Mesenchymal stem cell (in vitro differentiated cells and primary cell): ENCODE data around the gene STAM.

Source experiments
- DNase-seq: peaks from one replicate; pipeline ENCODE4 v3.0.0-alpha.2; 2013
- H2AFZ ChIP-seq: one replicate; pipeline ENCODE4 v1.6.1; 2013; ENCODE audit warnings: low read depth, mild to moderate bottlenecking, control low read depth, inconsistent platforms, low read length, moderate library complexity
- H2AK5ac ChIP-seq: 2 replicates; pipeline ENCODE4 v1.6.1; 2013; ENCODE audit warnings: low read length, moderate library complexity, mild to moderate bottlenecking, inconsistent platforms; ENCODE audit not compliant: severe bottlenecking
- H2BK120ac ChIP-seq: one replicate; pipeline ENCODE4 v1.6.1; 2013; ENCODE audit warnings: low read depth, mild to moderate bottlenecking, inconsistent platforms, low read length, moderate library complexity
- H2BK12ac ChIP-seq, 2 experiments: one replicate each; pipeline ENCODE4 v1.6.1; 2013; ENCODE audit warnings: inconsistent platforms in 2 of 2, low read length in 2 of 2, mild to moderate bottlenecking in 2 of 2, moderate library complexity in 2 of 2, control low read depth in 1 of 2
- H2BK15ac ChIP-seq: one replicate; pipeline ENCODE4 v1.6.1; 2013; ENCODE audit warnings: mild to moderate bottlenecking, low read depth, inconsistent platforms; ENCODE audit not compliant: poor library complexity, severe bottlenecking
- H2BK5ac ChIP-seq: 2 replicates; pipeline ENCODE4 v1.6.1; 2013; ENCODE audit warnings: low read depth, mild to moderate bottlenecking, low read length, control low read depth, inconsistent platforms; ENCODE audit not compliant: poor library complexity, severe bottlenecking
- H3K14ac ChIP-seq, 2 experiments: one replicate each; pipeline ENCODE4 v1.6.1; 2013; ENCODE audit warnings: inconsistent platforms in 2 of 2, low read length in 2 of 2, control low read depth in 1 of 2, mild to moderate bottlenecking in 1 of 2, moderate library complexity in 1 of 2
- H3K18ac ChIP-seq, 2 experiments: one replicate each; pipeline ENCODE4 v1.6.1; 2013; ENCODE audit warnings: inconsistent platforms in 2 of 2, low read length in 2 of 2, control low read depth in 1 of 2, low read depth in 1 of 2, mild to moderate bottlenecking in 1 of 2
- H3K23ac ChIP-seq, 2 experiments: one replicate each; pipeline ENCODE4 v1.6.1; 2013; ENCODE audit warnings: inconsistent platforms in 2 of 2, low read length in 2 of 2, mild to moderate bottlenecking in 2 of 2, moderate library complexity in 2 of 2, control low read depth in 1 of 2
- H3K27ac ChIP-seq: 2 replicates; pipeline ENCODE4 v1.5.1; 2013; ENCODE audit warnings: mild to moderate bottlenecking, moderate library complexity, low read length, control low read depth, inconsistent platforms; ENCODE audit not compliant: poor library complexity, severe bottlenecking
- H3K27me3 ChIP-seq, 2 experiments: 2 replicates each; pipeline versions ENCODE4 v1.6.1 to v1.7.0; 2013; ENCODE audit warnings: low read length in 2 of 2, mild to moderate bottlenecking in 2 of 2, moderate library complexity in 2 of 2, control low read depth in 1 of 2, inconsistent platforms in 1 of 2; ENCODE audit not compliant: control insufficient read depth in 1 of 2, insufficient read depth in 1 of 2
- H3K36me3 ChIP-seq, 2 experiments: 2 replicates each; pipeline versions ENCODE4 v1.6.1 to v1.7.0; 2013; ENCODE audit warnings: low read length in 2 of 2, control low read depth in 1 of 2, inconsistent platforms in 1 of 2, low read depth in 1 of 2, mild to moderate bottlenecking in 1 of 2; ENCODE audit not compliant: insufficient read depth in 2 of 2, control insufficient read depth in 1 of 2
- H3K4ac ChIP-seq, 2 experiments: one replicate each; pipeline ENCODE4 v1.6.1; 2013; ENCODE audit warnings: inconsistent platforms in 2 of 2, low read length in 2 of 2, mild to moderate bottlenecking in 2 of 2, moderate library complexity in 2 of 2, control low read depth in 1 of 2, low read depth in 1 of 2
- H3K4me1 ChIP-seq: 2 replicates; pipeline ENCODE4 v1.6.1; 2013; ENCODE audit warnings: low read depth, low read length, control low read depth; ENCODE audit not compliant: control insufficient read depth, insufficient read depth
- H3K4me2 ChIP-seq: 2 replicates; pipeline ENCODE4 v1.6.1; 2013; ENCODE audit warnings: low read length, mild to moderate bottlenecking, inconsistent platforms; ENCODE audit not compliant: poor library complexity, severe bottlenecking
- H3K4me3 ChIP-seq, 2 experiments: 2 replicates each; pipeline versions ENCODE4 v1.5.1 to v1.7.0; 2013; ENCODE audit warnings: low read length in 2 of 2, mild to moderate bottlenecking in 2 of 2, control low read depth in 1 of 2, low read depth in 1 of 2; ENCODE audit not compliant: insufficient read depth in 1 of 2
- H3K79me1 ChIP-seq: replicated peaks from 2 replicates; pipeline ENCODE4 v1.6.1; 2013; ENCODE audit warnings: mild to moderate bottlenecking, control low read depth, low read length, inconsistent platforms; ENCODE audit not compliant: poor library complexity, severe bottlenecking
- H3K9ac ChIP-seq: 2 replicates; pipeline ENCODE4 v1.7.0; 2013; ENCODE audit warnings: mild to moderate bottlenecking, low read length, moderate library complexity
- H3K9me3 ChIP-seq: 2 replicates; pipeline ENCODE4 v1.7.0; 2013; ENCODE audit warnings: mild to moderate bottlenecking, low read length; ENCODE audit not compliant: control insufficient read depth
- H4K8ac ChIP-seq: one replicate; pipeline ENCODE4 v1.6.1; 2013; ENCODE audit warnings: inconsistent platforms, mild to moderate bottlenecking, low read length, moderate library complexity
- H4K91ac ChIP-seq: one replicate; pipeline ENCODE4 v1.6.1; 2013; ENCODE audit warnings: mild to moderate bottlenecking, low read length, inconsistent platforms
- WGBS: methylation state at CpG from one replicate; pipeline ENCODE4 v1.1.7; 2013; ENCODE audit warnings: mixed read lengths; 5-methylcytosine and 5-hydroxymethylcytosine counted together

STAM gene

DNA sequence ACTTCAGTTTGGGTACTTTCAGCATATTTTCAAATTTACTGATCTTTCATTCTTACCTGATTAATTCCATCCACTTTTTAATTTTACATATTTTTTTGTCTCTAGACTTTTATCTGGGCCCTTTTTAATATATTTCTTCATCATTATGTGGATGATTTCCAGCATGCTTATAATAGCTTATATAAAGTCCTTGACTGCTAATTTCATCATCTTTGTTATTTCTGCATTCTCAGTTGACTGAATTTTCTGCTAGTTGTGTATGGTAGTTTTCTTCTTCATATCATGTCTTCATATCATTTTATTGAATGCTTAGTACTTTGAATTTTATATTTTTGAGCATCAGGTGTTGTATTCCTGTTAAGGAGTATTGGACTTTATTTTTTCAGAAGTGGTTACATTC, 39.6 kb downstream of the STAM start:
- H3K27ac ChIP-seq: no peak overlapping the region
- H2BK12ac ChIP-seq: no peak overlapping the region
- H2AK5ac ChIP-seq: no peak overlapping the region
- peaks cover 6% of the 10 kb centered on the region for H3K4me1 ChIP-seq
- no peak overlapping the region for H3K18ac ChIP-seq
- H3K4me2 ChIP-seq: no peak overlapping the region
- no peak overlapping the region for H3K4me3 ChIP-seq
- H2AFZ ChIP-seq: no peak overlapping the region
- H3K4ac ChIP-seq: no peak overlapping the region
- DNase-seq: no peak
- H4K8ac ChIP-seq: no peak overlapping the region
- H3K9ac ChIP-seq: no peak overlapping the region
- H4K91ac ChIP-seq: no peak overlapping the region
- no peaks in the 10 kb centered on the region for H3K27me3 ChIP-seq
- no peak overlapping the region for H2BK120ac ChIP-seq
- no peak overlapping the region for H2BK15ac ChIP-seq
- peaks cover 0 to 6% of the 10 kb centered on the region in 2 experiments for H3K36me3 ChIP-seq
- H3K79me1 ChIP-seq: peaks cover 13% of the 10 kb centered on the region
- H3K9me3 ChIP-seq: no peaks in the 10 kb centered on the region
- no peak overlapping the region for H3K14ac ChIP-seq
- peak overlapping the region; percentile 31 for H2BK5ac ChIP-seq
- H3K23ac ChIP-seq: no peak overlapping the region

DNA sequence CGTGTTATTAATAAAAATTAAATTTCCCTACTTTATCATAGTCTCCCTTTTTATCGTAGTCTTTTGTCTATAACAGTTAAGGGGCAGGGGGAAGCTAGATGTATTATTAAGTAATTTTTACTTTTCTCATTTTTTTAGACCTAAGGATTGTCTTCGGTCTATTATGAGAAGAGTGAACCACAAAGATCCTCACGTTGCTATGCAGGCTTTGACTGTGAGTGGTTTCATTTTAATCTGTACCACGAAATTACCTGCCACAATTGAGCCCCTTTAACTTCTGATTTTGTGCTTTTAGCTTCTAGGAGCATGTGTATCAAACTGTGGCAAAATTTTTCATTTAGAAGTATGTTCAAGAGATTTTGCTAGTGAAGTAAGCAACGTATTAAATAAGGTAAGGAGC, 40.6 kb downstream of the STAM start:
- Histone ChIP-seq H4K8ac (no peak overlapping the region), H2BK12ac (no peak overlapping the region), H3K9me3 (no peaks in the 10 kb centered on the region), H2AK5ac (no peak overlapping the region), H3K4me3 (no peak overlapping the region), H3K36me3 (peaks cover 0 to 14% of the 10 kb centered on the region in 2 experiments), H3K27ac (no peak overlapping the region), H3K4me1 (peaks cover 6% of the 10 kb centered on the region), H3K4me2 (no peak overlapping the region), H3K23ac (no peak overlapping the region), H3K79me1 (peaks cover 11% of the 10 kb centered on the region), H3K9ac (no peak overlapping the region), H3K14ac (no peak overlapping the region), H3K18ac (no peak overlapping the region), H3K27me3 (no peaks in the 10 kb centered on the region), H2BK120ac (no peak overlapping the region), H2BK5ac (no peak overlapping the region), H4K91ac (no peak overlapping the region), H2AFZ (no peak overlapping the region), H3K4ac (no peak overlapping the region), H2BK15ac (no peak overlapping the region)
- no peak for DNase-seq
- WGBS: 92% methylated on average over 2 of the region's 6 CpGs

DNA sequence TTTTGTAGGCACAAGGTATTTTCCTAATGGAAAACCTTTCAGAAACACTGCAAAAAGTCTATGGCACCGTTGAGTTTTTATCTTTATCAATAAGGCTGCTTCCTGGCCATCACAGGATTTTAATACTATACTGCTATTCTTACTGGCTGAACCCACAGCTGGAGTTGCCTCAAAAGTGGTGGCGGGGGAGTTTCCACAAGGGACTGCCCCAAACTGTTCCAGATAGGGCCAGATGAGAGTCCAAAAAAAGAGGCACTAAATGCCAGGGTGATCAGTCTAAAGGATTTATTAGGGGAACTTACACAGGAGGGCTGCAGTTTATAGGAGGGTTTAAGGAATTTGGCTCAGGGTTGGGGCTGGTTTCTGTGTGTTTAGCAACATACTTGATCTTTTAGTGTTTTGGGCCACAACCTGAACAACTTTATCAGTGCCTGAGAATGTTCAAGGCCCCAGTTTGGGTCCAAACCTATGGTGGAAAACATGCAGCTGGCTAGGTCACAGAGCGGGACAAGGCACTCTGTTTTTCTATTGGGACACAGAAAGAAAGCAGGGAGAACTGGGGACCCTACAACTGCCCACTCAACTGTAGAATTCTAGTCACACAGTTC, 41.4 kb downstream of the STAM start:
- H3K4me3 ChIP-seq: no peak overlapping the region
- no peak overlapping the region for H2BK12ac ChIP-seq
- DNase-seq: no peak
- H4K91ac ChIP-seq: no peak overlapping the region
- peaks cover 17% of the 10 kb centered on the region for H3K79me1 ChIP-seq
- no peak overlapping the region for H3K4ac ChIP-seq
- H3K27ac ChIP-seq: no peak overlapping the region
- peak overlapping the region; percentile 54 for H4K8ac ChIP-seq
- H3K27me3 ChIP-seq: no peaks in the 10 kb centered on the region
- H2AFZ ChIP-seq: no peak overlapping the region
- H3K18ac ChIP-seq: no peak overlapping the region
- no peak overlapping the region for H3K9ac ChIP-seq
- H3K23ac ChIP-seq: no peak overlapping the region
- H3K14ac ChIP-seq: no peak overlapping the region
- no peak overlapping the region for H3K4me2 ChIP-seq
- peak overlapping the region; percentile 73 for H2AK5ac ChIP-seq
- peaks cover 6% of the 10 kb centered on the region for H3K4me1 ChIP-seq
- 95% methylated on average over 3 of the region's 3 CpGs for WGBS
- H2BK15ac ChIP-seq: no peak overlapping the region
- H3K9me3 ChIP-seq: no peaks in the 10 kb centered on the region
- no peak overlapping the region for H2BK5ac ChIP-seq
- peaks cover 0 to 22% of the 10 kb centered on the region in 2 experiments for H3K36me3 ChIP-seq
- H2BK120ac ChIP-seq: no peak overlapping the region

DNA sequence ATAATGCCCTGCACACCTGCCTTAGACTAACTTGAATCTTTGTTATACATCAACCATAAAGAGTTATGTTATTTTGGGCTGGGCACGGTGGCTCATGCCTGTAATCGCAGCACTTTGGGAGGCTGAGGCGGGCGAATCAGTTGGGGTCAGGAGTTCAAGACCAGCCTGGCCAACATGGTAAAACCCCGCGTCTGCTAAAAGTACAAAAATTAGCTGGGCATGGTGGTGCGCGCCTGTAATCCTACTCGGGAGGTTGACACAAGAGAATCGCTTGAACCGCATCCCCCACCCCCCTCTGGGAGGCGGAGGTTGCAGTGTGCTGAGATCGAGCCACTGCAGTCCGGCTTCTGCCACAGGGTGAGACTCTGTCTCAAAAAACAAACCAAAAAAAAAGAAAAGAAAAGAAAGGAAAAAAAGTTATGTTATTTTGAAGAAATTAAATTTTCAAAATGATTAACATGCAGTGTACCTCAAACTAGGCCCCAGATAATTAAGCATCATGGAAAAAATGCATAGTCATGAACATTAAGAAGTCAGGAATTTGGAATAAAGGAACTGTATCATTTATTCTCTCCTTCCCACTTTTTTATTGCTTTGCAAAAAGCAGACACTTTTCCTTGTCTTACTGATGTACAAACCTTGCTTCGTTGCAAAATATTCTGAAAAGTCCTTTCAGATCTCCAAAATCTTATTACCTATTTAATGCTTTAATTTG, 43.3 kb downstream of the STAM start:
- Histone ChIP-seq H2AFZ (no peak overlapping the region), H3K4ac (no peak overlapping the region), H3K23ac (no peak overlapping the region), H3K14ac (no peak overlapping the region), H3K9ac (no peak overlapping the region), H2BK5ac (no peak overlapping the region), H2BK120ac (no peak overlapping the region), H2AK5ac (no peak overlapping the region), H3K27me3 (no peaks in the 10 kb centered on the region), H3K27ac (no peak overlapping the region), H3K4me2 (no peak overlapping the region), H3K9me3 (no peaks in the 10 kb centered on the region), H4K91ac (no peak overlapping the region), H3K18ac (no peak overlapping the region), H3K36me3 (peaks cover 0 to 37% of the 10 kb centered on the region in 2 experiments), H3K4me1 (peaks cover 6% of the 10 kb centered on the region), H3K79me1 (peaks cover 19% of the 10 kb centered on the region), H2BK12ac (no peak overlapping the region), H4K8ac (peak overlapping the region; percentile 69), H3K4me3 (no peak overlapping the region), H2BK15ac (no peak overlapping the region)
- no peak for DNase-seq
- WGBS: 99% methylated on average over 12 of the region's 15 CpGs
